Coronary artery (tissue), 2 donors: ENCODE measurements around the gene ARHGEF37.
A peak's percentile ranks its signal among the peaks of the same experiment; 100 is the strongest.

ENCODE experiments used
- DNase-seq: peaks from one replicate; pipeline ENCODE4 v3.0.0-alpha.2; 2017; ENCODE audit warnings: low spot score
- H3K27ac ChIP-seq, 2 donors: fragments of 200-600 bp; sonication (generic); one replicate each; pipeline ENCODE4 v1.5.1; 2016 to 2019
- H3K4me3 ChIP-seq: fragments of 200-600 bp; sonication (generic); 2 replicates; pipeline ENCODE4 v1.5.1; 2016; ENCODE audit warnings: mild to moderate bottlenecking, moderate library complexity
- TF ChIP-seq, protein P1 (sequence below): fragments of 200-600 bp; sonication (generic); IDR thresholded peaks from one replicate; pipeline ENCODE4 v1.5.1; 2019; ENCODE audit warnings: antibody characterized with exemption

Gene ARHGEF37

DNA sequence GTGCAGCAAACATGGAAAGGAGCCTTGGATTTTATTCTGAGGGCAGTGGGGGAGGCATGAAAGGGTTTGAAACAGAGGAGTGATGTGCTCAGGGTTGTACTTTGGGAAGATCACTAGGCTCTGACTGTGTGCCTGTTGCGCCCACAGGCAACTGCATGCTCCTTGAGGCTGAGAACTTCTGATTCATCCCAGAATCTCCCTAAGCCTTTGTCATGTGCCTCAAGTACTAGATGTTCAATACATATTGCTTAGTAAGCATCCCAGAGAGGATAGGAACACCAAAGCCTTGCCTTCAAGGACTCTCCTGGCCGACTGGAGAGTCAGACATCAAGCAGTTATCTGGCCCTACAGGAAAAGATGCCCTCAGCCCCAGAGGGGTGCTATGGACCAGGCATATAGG is 54.1 kb downstream of the ARHGEF37 start:
- H3K4me3 ChIP-seq: no peak overlapping the region
- no peak for DNase-seq
- no peak overlapping the region for H3K27ac ChIP-seq
- TF ChIP-seq, protein P1, sequence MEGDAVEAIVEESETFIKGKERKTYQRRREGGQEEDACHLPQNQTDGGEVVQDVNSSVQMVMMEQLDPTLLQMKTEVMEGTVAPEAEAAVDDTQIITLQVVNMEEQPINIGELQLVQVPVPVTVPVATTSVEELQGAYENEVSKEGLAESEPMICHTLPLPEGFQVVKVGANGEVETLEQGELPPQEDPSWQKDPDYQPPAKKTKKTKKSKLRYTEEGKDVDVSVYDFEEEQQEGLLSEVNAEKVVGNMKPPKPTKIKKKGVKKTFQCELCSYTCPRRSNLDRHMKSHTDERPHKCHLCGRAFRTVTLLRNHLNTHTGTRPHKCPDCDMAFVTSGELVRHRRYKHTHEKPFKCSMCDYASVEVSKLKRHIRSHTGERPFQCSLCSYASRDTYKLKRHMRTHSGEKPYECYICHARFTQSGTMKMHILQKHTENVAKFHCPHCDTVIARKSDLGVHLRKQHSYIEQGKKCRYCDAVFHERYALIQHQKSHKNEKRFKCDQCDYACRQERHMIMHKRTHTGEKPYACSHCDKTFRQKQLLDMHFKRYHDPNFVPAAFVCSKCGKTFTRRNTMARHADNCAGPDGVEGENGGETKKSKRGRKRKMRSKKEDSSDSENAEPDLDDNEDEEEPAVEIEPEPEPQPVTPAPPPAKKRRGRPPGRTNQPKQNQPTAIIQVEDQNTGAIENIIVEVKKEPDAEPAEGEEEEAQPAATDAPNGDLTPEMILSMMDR: no peak

DNA sequence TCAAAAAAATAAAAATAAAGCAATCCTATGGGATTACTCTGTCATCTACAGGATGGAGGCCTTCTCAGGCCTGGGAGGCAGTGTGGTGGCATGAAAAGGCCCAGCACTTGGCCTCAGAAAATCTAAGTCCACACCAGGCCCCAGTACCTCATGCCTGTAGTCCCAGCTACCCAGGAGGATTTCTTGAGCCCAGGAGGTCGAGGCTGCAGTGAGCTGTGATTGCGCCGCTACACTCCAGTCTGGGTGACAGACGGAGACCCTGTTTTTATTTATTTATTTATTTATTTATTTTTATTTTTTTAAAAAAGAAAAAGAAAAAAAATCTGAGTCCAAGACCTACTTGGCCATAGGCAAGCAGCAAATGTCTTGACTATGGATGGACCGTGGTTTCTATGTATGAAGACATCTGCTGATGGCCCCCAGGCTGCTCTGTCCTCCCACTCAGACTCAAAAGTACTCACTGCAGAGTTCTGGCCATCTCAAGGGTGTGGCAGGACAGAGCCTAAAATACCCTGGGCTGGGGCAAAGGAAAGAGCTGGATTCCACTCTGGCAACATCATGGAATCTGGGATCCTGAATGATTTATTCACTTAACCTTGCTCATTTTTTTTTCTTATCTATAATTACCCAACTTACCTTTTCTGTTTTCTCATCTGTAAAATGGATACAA is 55.0 kb downstream of the ARHGEF37 start:
- no peak overlapping the region for H3K27ac ChIP-seq
- TF ChIP-seq, protein P1: no peak
- no peak for DNase-seq
- no peak overlapping the region for H3K4me3 ChIP-seq

DNA sequence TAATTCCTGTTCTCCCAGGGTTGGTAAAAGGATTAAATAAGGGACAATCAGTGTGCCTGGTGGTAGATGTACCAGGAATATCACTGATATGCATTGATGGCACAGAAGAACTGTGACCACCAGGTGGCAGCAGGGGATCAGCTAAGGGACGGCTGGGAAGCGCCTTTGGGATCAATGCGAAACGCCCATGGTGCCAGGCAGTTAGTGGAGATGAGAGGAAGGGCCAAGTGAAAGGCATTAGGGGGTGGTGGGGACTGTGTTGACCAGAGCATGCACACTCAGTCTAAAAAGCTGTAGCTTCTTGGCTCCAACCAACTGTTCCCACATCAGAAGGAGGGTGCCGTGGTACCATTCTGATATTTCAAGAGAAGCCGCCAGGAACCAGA is 55.6 kb downstream of the ARHGEF37 start:
- DNase-seq: no peak
- no peak overlapping the region for H3K4me3 ChIP-seq
- TF ChIP-seq, protein P1: peak; percentile 29
- H3K27ac ChIP-seq: no peak overlapping the region

DNA sequence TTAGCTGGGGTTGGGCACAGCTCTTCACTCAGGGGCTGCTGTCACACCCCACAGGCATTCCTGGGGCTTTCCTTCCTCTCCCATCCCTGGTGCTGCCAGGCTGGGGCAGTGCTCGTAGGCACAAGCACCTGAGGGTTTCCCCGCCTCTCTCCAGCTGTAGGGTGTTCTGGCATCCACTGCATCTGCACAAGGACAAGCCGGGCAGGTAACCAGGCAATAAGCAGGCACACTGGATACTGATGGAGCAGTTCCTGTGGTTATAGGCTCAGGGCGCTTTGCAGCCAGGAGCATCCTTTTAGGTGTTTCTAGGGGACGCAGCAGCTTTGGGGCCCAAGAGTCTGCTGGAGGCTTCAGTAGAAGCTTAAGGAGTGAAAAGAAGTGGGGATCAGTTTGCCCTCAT is 56.8 kb downstream of the ARHGEF37 start:
- TF ChIP-seq, protein P1: no peak
- H3K4me3 ChIP-seq: no peak overlapping the region
- no peak for DNase-seq
- H3K27ac ChIP-seq: no peak overlapping the region

DNA sequence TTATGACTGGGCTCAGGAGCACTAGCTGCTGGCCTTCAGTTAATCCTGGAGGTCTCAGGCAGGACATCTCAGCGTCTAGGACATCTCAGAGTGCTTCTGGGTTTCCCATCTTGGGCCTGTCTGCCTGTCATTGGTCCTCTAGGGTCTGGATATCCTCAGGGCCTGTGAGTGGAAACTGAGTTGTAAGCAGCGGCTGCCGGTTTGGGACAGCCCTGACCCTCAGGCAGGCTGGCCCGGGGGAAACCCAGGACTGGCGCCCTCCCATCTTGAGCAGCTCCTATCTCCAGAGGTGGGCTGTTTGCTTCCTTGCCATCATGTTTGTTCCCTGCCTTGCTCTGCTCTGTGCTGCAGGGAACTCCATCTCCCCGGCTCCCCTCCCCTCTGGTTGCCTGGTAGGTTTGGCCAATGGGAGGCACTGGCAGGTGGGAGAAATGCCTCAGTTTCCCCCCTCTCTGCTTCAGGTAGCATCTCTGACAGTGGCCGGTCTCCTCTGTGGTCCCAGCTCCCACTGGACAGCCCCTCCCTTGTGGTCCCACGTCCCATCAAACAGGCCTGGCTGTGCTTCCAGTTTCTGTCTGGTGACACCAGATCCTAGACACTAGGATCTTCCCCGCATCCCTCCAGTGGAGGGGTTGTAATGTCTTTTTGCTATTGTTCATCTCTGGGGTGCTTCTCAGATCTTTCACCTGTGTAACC is 57.4 kb downstream of the ARHGEF37 start:
- Histone ChIP-seq H3K4me3 (no peak overlapping the region), H3K27ac (no peak overlapping the region)
- TF ChIP-seq, protein P1: no peak
- DNase-seq: no peak

DNA sequence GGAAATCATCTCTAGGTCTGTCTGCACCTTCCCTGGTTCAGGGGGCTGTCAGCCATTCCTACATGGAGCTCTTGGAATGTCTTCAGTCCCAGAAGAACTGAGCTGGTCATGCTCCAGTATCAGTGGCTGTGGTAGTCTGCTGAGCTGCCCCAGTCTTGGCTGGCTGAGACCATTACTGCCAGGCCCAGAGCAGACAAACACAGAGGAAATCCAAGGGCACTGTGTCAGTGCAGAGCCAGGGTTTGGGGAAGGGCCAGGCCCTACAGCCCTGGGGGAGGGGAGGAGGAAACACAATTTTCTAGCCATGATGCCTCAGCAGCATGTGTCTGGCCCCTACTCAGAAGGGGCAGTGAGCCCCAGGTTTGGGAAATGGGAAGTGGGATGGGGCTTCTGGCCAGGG is 58.4 kb downstream of the ARHGEF37 start:
- H3K4me3 ChIP-seq: no peak overlapping the region
- DNase-seq: no peak
- TF ChIP-seq, protein P1: no peak
- no peak overlapping the region for H3K27ac ChIP-seq
